Nucleus accumbens (tissue), 56 donors: Measurements from ENCODE around the gene SMIM12.

Experiments
- DNase-seq, 56 donors: peaks; one replicate each; lab custom pipeline; 2025; lab: John Stamatoyannopoulos, UW

Gene SMIM12

DNA sequence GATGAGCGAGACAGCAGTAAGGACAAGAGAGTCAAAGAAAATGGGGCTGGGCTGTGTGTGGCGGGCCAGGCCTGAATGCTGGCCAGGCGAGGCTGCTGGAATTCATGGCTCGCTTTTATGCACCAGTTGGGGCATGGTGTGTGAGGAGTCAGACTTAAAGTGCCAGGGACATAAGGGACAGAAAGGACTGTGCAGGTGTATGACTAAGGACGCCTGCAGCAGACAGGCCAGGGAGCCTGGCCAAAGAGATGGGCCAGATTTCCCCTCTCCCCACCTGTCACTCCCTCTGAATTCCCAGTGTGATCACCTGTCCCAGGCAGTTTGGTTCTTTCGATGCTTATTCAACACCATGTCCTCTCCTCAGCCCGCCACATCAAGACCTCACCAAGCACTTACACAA, 16.9 kb upstream of the SMIM12 start:
- no peak for DNase-seq

GRCh38 chr1:34874296-34874952, 14.9 kb upstream of the SMIM12 start:
- no peak for DNase-seq

- DNase-seq = peak in 15 of 56 donors; percentile 8 to 64 (median 34)
Measured at GRCh38 chr1:34872133-34872503, 12.6 kb upstream of the SMIM12 start.

DNA sequence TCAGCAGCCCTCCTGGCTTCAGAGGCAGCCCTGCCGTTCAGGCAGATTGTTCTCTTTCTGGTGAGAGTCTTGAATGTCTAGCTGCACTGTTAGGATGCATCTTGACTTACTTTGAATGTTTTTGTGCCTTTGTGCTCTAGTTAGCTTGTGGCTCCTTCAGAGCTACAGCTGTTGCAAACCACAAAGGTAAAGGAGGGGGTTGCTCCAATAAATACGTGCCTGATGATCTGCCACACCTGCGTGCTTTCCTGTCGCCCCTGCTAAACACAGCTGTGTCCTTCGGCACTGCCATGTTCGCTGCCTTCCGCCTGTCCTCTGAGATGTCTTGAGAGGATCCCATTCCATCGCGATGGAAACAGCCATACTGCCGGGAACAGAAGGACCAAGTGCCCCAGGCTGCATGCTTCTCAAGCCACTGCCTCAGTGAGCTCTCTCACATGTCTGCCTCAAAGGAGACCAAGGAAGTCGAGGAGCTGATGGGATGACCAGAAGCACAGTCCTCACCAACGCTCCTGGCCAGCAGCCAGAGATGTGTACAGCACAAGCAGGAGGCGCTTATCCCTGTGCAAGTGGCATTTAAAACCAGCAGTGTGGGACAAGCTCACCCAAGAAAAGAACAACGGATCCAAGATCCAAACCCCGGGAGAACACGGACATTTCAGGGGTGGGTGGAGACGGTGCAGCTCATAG, 12.0 kb upstream of the SMIM12 start:
- no peak for DNase-seq

DNA sequence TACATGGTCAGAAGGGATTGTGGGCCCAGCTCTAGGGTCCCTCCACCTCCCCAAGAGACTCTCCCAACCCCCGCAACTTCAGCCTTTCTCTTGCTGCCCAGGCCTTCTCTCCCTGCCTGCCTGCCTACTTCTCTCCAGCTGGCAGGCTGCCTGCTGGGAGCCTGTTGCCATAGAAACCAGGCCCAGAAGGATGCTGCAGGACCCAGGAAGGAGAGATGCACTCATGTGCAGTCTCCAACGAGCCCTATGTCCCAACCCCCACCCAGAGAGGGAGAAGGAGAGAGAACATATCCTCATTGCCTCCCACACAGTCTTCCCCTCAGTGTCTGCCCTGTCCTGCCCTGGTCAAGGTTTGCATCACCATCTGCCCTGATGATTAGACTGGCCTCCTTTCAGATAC, 10.8 kb upstream of the SMIM12 start:
- peak in 16 of 56 donors; percentile 8 to 62 (median 18) for DNase-seq

- no peak for DNase-seq
Measured at GRCh38 chr1:34869760-34870159, 10.2 kb upstream of the SMIM12 start.

DNA sequence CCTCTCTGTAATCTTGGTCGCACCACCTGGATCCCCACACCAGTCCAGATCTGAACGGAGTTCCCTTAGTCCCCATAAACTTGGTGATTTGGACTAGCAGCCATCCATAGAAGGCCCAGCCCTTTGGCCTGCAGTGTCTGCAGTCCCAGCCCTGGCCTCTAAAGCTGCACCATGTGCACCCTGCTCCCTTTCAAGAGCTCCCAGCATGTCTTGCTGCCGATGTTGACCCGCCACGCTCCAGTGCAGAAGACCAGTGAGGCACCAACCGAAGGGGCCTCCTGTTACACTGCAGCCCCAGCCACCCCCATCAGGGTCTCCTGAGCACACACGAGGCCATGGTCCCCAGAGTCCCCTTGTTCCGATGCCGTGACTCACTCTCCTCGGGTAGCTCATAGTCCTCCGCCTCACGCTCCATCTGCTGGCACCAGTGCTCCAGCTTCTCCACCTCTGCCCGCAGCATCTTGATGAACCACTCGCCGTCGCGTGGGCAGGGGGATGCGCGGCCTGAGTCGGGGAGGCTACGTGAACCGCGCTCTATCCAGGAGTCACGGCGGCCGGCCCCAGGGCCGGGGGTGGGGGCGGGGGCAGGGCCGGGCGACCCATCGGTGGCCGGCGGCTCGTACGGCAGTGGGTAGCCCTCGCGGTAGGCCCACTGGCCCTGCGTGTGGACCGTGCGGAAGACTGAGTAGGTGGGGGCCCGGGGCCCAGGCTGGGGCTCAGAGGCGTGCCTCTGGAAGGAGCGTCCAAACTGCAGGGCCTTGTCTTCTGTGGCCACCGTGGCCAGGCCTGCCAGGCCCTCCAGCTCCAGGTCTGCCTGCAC, 8.9 kb upstream of the SMIM12 start:
- no peak for DNase-seq

- peak in 1 of 56 donors; percentile 6 for DNase-seq
Measured at GRCh38 chr1:34867415-34867814, 7.9 kb upstream of the SMIM12 start.

GRCh38 chr1:34866762-34867109, 7.2 kb upstream of the SMIM12 start:
- DNase-seq = no peak

DNA sequence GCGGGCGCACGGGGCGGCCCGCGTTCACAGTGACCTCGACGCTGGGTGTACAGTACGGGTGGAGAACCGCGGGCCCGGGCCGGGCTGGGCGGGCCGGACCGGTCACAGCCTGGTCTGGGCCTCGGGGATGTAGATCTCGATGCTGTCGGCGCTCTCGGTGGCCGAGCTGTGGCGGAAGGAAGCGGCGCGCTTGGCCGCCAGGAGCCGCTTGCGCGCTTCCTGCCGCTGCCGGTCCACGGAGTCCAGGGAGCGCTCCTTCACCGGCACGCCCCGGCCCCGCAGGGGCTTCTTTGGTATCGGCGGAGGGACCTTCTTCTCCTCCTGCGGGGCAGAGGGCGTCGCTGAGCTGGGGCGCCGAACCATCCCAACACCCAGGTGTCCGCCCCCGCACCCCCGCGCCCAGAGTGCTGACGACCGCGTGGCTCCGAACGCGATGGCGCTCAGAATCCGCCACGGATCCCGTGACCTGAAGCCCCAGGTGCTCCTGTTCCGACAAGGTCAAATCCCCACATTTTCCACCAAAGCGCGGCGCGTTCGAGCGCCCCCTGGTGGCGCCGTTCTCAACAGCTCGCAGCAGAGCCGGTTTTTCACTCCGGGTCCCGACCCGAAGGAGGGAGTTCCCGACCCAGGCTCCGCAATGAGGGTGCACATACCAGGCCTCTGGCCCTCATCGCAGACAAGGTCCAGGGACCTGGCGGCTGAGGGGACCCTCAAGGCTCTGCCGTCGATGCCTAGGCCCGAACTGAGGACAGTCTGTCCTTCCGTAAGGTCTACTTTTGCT, 6.6 kb upstream of the SMIM12 start:
- DNase-seq = peak in 48 of 56 donors; percentile 16 to 85 (median 61)

DNA sequence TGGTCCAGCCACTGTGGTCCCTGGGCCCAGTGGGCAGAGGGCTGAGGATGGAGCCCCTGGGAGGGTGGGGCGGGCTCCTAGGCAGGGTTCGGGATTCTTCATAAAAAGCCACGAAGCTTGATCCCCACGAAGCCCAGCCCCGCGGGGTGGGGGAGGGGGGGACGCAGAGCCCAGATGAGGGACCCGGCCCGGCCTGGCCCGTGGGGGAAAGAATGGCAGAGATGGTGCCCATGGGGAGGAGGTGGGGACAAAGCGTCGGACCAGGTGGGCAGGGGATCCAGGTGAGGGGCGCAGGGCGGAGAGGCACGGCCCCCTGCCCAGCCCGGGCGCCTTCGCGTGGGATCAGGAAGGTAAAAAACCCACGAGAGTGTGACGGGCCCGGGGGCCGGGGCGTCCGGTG, 6.0 kb upstream of the SMIM12 start:
- no peak for DNase-seq

- no peak for DNase-seq
Measured at GRCh38 chr1:34864759-34865158, 5.2 kb upstream of the SMIM12 start.

DNA sequence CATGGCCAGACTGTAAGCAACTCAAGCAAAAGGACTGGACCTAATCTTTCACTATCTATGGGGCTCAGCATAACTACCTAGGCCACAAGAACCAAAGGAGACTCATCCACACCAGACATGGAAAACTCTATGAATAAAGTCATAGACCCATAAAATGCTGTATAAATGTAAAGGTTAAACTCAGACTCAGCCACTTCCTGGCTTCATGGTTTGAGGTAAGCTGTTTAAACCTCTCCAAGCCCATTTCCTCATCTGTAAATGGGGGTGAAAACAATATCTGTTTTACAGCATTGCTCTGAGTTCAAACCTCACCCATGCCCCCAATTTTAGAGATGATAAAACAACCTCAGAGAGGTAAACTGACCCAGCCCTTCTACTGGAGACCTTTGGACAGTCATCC, 4.0 kb upstream of the SMIM12 start:
- no peak for DNase-seq

DNA sequence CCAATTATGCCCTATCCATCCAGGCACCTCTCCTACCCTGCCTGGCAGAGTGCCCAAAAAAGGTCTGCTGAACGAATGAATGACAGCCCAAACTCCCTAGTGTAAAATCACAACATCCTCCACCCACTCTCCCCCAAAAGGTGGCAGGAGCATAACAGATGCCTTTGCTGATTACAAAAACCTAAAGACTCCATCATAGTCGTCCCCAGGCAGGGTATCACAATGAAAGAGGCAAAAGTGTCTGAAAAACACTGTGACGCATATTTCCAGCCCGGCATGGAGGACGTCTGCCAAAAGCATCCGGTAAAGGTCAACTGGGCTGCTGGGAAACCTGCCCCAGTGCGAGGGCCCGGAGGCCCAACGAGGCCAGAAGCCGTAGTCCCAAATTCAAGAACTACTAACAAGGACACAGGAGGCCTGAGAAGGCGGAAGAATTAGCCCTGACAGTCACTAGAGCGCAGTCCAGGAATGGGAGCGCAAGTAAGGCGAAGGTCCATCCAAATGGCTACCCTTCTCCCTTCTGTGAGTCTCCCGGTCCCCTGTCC, 576 bp downstream of the SMIM12 start:
- DNase-seq = peak in 20 of 56 donors; percentile 16 to 70 (median 43)

- no peak for DNase-seq
Measured at GRCh38 chr1:34856697-34857096, 2.9 kb downstream of the SMIM12 start.

DNA sequence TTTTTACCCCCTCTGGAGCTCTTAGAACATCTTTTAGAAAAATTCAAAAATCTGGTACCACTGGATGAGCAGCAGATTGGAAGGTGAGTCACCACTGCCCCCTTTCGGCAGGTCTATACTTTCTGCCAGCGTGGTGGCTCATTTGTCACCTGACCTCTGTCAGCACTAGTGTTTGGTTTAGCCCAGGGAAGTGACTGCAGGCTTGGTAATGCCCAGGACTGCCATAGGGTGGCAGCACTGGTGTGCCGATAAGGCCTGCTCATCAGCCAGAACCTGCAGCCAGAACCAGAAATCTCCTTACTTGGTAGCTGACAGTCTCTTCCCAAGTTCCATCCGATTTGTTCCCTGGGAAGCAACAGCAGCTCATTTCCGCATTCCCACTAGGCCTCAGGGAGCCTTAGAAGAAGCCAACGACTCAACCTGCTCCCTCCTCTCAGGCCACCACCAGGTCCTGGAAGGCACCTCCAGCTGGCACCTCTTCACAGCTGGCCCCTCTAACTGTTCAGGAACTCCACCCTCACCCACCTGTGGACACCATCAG, 6.8 kb downstream of the SMIM12 start:
- peak in 55 of 56 donors; percentile 14 to 93 (median 81) for DNase-seq

DNA sequence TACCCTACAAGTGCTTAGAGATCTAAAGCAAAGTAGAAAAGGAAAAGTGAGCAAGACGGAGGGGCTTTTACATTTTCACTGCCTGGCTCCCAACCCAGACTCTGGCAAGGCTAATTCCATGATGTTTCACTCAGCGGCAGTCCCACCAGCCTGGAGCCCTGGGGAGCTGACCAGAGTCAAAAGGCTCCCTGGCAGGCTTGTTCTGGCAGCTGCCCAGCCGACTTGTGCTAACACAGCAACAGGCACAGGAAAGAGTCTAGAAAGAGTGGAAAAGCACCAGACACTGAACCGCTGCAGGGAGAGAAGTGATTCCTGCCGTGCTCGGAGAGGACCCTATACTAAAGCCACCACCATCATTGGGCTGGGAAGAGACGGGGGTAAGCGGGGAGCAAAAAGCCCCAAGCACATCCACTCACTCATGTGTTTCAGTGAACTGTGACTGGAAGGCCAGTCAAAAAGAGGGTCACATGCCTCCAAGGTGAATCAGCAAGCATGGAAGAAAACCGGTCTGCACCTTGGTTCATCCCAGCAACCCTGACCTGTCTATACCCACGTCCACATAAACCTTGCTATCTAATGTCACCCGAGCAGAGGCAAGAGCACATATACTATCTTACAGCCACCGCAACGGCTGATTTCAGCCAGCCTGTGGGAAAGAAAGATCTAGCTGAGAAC, 8.0 kb downstream of the SMIM12 start:
- peak in 13 of 56 donors; percentile 3 to 60 (median 13) for DNase-seq

- no peak for DNase-seq
Measured at GRCh38 chr1:34850382-34850781, 9.2 kb downstream of the SMIM12 start.

GRCh38 chr1:34847094-34847493, 12.5 kb downstream of the SMIM12 start:
- DNase-seq = no peak

DNA sequence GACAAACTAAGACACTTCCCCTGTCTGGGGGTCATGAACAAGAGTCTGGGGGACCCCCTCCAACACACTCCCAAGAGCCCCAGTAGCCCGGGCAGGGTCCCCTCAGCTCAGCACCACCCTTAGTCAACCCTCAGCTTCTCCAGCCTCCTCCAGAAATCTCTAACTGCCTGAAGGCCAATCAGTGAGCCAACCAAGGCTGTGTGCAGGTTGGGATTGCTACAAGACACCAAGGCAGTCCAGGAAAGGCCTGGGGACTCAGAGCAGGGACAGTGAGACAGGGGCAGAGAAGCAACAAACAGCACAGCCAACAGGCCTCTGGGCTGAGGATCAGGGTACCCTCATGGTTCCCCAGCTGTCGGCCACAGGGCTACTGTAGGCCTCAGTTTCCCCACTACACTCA, 13.3 kb downstream of the SMIM12 start:
- DNase-seq = no peak
